Calu3 (cell line): ENCODE data around the gene PRCD. TPM values are rescaled to one million over a fixed set of nuclear protein-coding genes. Genes with fewer than 3 reads are reported as not detected.
"Not testable (repeated sequence)": the region's sequence is repeated elsewhere in the genome, so short reads cannot be mapped to it uniquely, and the experiment has no call there.

Experiments
- BruUV-seq: library from RNA; stranded (reverse); fragments of 400-500 nt; replicated peaks from 2 replicates; lab custom pipeline; 2021; lab: Mats Ljungman, UMichigan
- CTCF ChIA-PET: fragments of 300-600 bp; sonication (Branson Sonifier 250); formaldehyde crosslinking; loops from one replicate; lab custom pipeline; 2022; ENCODE audit warnings: antibody characterized with exemption; lab: Charles Lee
- DNase-seq: peaks from one replicate; pipeline ENCODE4 v3.0.0; 2022
- H3K27ac Mint-ChIP-seq: one replicate; pipeline ENCODE4 v1.8.0; 2022; ENCODE audit warnings: mixed read lengths; ENCODE audit not compliant: unreplicated experiment
- H3K27me3 Mint-ChIP-seq: one replicate; pipeline ENCODE4 v1.8.0; 2022; ENCODE audit warnings: mixed read lengths; ENCODE audit not compliant: unreplicated experiment
- H3K36me3 Mint-ChIP-seq: one replicate; pipeline ENCODE4 v1.8.0; 2022; ENCODE audit warnings: mild to moderate bottlenecking, moderate library complexity, mixed read lengths; ENCODE audit not compliant: insufficient read depth, unreplicated experiment
- H3K4me1 Mint-ChIP-seq: one replicate; pipeline ENCODE4 v1.8.0; 2022; ENCODE audit warnings: mild to moderate bottlenecking, low read depth, mixed read lengths; ENCODE audit not compliant: unreplicated experiment
- H3K4me3 Mint-ChIP-seq: one replicate; pipeline ENCODE4 v1.8.0; 2022; ENCODE audit warnings: mild to moderate bottlenecking, low read depth, moderate library complexity, mixed read lengths; ENCODE audit not compliant: unreplicated experiment
- H3K9me3 Mint-ChIP-seq: one replicate; pipeline ENCODE4 v1.8.0; 2022; ENCODE audit warnings: low read depth, mixed read lengths; ENCODE audit not compliant: unreplicated experiment
- intact Hi-C: fragments of 100-400 bp; cut with micrococcal nuclease; formaldehyde crosslinking; loops from one replicate; pipeline ENCODE4 v1.10.0; 2022; ENCODE audit not compliant: unreplicated experiment
- total RNA-seq: library from RNA; stranded (reverse); gene quantifications from 2 replicates; pipeline ENCODE4 v1.2.3, GENCODE V29; 2022
- TF ChIP-seq, protein P1 (sequence below): fragments of 200-600 bp; IDR thresholded peaks from one replicate; pipeline ENCODE4 v1.8.0; 2022; ENCODE audit warnings: antibody characterized with exemption; ENCODE audit not compliant: unreplicated experiment

PRCD gene
- total RNA-seq, 1 experiment from 2014 or later = not detected

DNA sequence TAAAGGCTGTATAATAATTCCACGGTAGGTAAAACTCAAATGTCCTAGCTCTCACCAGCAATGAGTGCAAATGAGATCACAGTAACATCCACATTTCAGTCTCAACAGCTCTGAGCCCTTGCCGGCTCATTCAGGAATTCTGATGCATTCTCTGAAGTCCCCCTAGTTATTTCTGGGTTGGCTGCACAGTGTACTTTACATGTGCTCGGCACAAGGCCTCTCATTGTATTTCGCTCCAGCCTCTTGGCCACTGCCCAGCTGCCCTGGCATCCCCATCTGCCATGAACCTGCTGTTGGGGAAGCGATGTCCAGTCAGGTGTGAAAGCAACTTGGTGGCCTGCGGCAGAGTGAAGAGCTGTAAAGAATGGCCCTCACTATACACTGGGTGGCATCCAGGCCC, 14.3 kb downstream of the PRCD start:
- Mint-ChIP-seq H3K9me3 (no peaks in the 10 kb centered on the region), H3K4me3 (no peak overlapping the region), H3K27me3 (no peaks in the 10 kb centered on the region), H3K36me3 (peaks cover 29% of the 10 kb centered on the region), H3K27ac (no peak overlapping the region), H3K4me1 (peaks cover 9% of the 10 kb centered on the region)
- CTCF ChIA-PET = interaction anchor here (0.6 kb wide), 1 partner anchor 217 kb away, joined by 4 read pairs; no protein-coding TSS in a partner anchor
- TF ChIP-seq, protein P1, sequence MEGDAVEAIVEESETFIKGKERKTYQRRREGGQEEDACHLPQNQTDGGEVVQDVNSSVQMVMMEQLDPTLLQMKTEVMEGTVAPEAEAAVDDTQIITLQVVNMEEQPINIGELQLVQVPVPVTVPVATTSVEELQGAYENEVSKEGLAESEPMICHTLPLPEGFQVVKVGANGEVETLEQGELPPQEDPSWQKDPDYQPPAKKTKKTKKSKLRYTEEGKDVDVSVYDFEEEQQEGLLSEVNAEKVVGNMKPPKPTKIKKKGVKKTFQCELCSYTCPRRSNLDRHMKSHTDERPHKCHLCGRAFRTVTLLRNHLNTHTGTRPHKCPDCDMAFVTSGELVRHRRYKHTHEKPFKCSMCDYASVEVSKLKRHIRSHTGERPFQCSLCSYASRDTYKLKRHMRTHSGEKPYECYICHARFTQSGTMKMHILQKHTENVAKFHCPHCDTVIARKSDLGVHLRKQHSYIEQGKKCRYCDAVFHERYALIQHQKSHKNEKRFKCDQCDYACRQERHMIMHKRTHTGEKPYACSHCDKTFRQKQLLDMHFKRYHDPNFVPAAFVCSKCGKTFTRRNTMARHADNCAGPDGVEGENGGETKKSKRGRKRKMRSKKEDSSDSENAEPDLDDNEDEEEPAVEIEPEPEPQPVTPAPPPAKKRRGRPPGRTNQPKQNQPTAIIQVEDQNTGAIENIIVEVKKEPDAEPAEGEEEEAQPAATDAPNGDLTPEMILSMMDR = no peak
- DNase-seq = no peak
- no TSS peak for BruUV-seq
- intact Hi-C loops = no loop called here

DNA sequence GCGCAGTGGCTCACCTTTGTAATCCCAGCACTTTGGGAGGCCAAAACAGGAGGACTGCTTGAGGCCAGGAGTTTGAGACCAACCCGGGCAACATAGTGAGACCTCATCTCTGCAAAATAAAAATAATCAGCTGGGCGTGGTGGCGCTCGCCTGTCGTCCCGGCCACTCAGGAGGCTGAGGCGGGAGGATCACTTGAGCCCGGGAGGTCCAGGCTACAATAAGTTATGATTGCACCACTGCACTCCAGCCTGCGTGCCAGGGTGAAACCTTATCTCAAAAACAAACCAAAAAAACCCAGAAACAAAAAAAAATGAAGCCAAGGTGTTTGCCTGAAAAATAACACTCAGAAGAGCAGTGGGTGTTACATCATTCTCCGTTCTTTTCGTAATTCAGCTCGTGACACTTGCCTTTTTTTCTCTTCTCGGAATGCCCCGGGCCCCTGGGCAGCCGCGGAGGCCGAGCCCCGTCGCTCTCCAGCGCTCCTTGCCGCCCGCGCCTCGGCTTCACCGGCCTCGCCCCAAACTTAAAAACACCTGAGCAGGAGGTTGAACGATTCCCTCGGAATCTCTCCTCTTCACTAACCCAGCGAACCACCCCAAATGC, 17.0 kb downstream of the PRCD start:
- Mint-ChIP-seq H3K27me3 (no peaks in the 10 kb centered on the region), H3K27ac (peak overlapping the region; percentile 97), H3K36me3 (peaks cover 56% of the 10 kb centered on the region), H3K4me3 (peak overlapping the region; percentile 91), H3K9me3 (no peaks in the 10 kb centered on the region), H3K4me1 (peaks cover 6% of the 10 kb centered on the region)
- intact Hi-C loops = no loop called here
- TF ChIP-seq, protein P1 = no peak
- DNase-seq = no peak
- CTCF ChIA-PET = interaction anchor here (0.7 to 3.2 kb wide), 6 partner anchors 10 to 125 kb away, joined by 3 to 19 read pairs (median 12); a partner anchor contains a TSS
- no TSS peak for BruUV-seq

DNA sequence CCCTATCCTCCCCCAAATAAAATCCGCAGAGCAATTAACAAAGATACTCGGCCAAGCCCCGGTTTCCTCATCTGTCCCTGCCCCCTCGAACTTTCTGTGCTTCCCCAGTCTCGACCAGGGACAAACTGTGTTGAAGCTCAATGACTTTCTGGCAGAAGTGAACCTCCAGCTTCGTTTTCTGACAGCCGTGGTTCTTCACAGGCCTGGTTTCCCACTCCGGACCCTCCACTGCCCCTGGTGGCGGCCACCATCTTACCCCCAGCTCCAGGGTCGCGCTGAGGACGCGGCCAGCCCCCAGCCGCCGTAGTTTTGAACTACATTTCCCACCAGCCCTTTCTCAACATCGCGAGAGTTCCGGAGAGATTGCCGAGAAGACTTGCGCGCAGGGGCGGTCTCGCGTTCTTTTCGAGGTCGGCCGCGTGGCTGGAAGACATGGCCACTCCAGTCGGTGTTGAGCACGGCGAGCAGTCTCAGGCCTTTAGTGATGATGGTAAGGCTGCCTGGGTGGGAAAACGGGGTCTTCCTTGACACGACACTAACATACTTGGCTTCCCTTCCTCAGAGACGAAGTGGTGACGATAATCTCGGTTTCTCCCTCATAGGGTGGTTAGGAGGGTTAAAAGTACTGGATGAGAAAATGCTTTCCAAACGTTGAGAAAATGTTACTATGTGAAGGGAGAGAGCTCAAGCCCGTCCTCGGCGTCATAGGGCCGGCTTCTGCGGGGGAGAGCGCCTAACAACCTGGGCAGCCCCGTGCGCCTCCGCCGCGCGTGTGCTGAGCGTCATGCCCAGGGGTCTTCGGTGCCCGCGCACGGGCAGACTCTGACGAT, 17.7 kb downstream of the PRCD start:
- Mint-ChIP-seq H3K27ac (peak overlapping the region; percentile 97), H3K4me3 (peak overlapping the region; percentile 91), H3K36me3 (peaks cover 62% of the 10 kb centered on the region), H3K27me3 (no peaks in the 10 kb centered on the region), H3K9me3 (no peaks in the 10 kb centered on the region), H3K4me1 (peaks cover 8% of the 10 kb centered on the region)
- TF ChIP-seq, protein P1 = peak; percentile 69
- DNase-seq = peak; percentile 97
- intact Hi-C loops = loop anchor here (1.0 kb wide), 2 partner anchors 66 to 124 kb away; no protein-coding TSS in a partner anchor
- TSS peak; percentile 83 for BruUV-seq
- CTCF ChIA-PET = interaction anchor here (0.8 to 3.2 kb wide), 9 partner anchors 10 to 124 kb away, joined by 3 to 19 read pairs (median 4); a partner anchor contains a TSS

DNA sequence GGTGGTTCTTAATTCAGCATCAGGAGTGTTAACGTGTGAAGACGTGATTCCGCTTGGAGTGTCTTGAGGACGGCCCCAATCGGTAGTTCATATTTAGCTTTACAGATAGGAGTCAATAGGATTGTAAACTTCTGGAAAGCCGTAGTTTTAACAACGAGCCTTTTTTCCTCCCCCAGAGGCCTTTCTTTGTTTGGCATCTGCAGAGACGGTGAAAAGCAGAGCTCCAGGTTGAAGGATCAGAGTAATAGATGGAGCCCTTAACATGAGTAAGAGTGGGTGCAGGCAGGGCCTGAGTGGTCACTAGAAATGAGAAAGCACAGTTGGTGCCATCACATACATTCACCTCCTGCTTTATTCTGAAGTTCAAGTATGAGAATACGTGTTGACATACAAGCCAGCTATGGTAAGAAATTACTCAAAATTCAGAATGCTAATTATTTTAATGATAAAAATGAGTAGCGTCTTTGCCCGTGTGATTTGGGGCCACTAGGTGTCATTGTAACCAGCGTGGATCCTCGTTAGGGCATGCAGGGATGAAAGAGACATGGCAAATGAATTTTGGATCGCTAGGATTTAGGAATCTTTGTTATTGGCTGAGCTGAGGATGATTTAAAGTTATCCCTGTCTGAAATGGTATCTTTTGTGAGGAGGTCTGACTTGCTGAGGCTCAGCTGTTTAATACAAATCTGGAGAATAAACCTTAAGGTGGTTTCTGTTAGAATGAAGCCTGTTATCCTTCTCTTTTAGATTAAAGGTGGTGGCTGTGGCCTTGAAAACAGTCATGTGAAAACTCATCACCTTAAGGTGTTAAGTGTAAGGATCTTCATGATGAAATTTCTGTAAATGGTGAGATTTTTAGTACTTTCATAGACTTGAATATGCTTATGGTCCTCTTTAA, 18.6 kb downstream of the PRCD start:
- Mint-ChIP-seq H3K9me3 (no peaks in the 10 kb centered on the region), H3K4me3 (peak overlapping the region; percentile 91), H3K27ac (peak overlapping the region; percentile 97), H3K27me3 (no peaks in the 10 kb centered on the region), H3K4me1 (peaks cover 8% of the 10 kb centered on the region), H3K36me3 (peaks cover 70% of the 10 kb centered on the region)
- TF ChIP-seq, protein P1 = peak; percentile 44
- no peak for DNase-seq
- BruUV-seq = no TSS peak
- intact Hi-C loops = loop anchor here (1.0 kb wide), 2 partner anchors 65 to 123 kb away; no protein-coding TSS in a partner anchor
- CTCF ChIA-PET = interaction anchor here (0.8 to 3.2 kb wide), 7 partner anchors 9 to 123 kb away, joined by 3 to 19 read pairs (median 4); no protein-coding TSS in a partner anchor

DNA sequence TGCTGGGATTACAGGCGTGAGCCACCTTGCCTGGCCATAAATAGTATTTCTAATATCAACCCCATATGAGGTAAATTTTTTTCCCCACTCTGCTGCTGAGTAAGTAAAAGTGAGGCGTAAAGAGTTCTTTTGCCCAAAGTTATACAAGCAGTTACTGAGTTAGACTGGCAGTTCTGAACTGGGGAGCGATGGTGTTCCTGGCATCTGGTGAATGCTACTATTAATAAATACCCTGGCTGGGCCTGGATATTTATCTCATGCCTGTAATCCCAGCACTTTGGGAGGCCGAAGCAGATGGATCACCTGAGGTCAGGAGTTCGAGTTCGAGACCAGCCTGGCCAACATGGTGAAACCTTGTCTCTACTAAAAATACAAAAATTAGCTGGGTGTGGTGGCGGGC, 19.6 kb downstream of the PRCD start:
- CTCF ChIA-PET = interaction anchor here (0.6 kb wide), 1 partner anchor 376 kb away, joined by 3 read pairs; no protein-coding TSS in a partner anchor
- H3K27ac Mint-ChIP-seq, intact Hi-C loops, BruUV-seq, H3K27me3 Mint-ChIP-seq, H3K4me1 Mint-ChIP-seq, H3K9me3 Mint-ChIP-seq, DNase-seq: not testable (repeated sequence)
- Mint-ChIP-seq H3K36me3 (peaks cover 76% of the 10 kb centered on the region), H3K4me3 (peak overlapping the region; percentile 91)
